Thoracic aorta (tissue), 2 donors: ENCODE measurements around the gene DMKN. TPM values are rescaled to one million over a fixed set of nuclear protein-coding genes. Genes with fewer than 3 reads are reported as not detected.

Source experiments
- ATAC-seq: fragments of 150-250 bp; one replicate; pipeline ENCODE4 v1.8.0; 2017; ENCODE audit warnings: low read depth; ENCODE audit not compliant: insufficient number of reproducible peaks, low FRiP score
- DNase-seq: peaks from one replicate; pipeline ENCODE4 v3.0.0-alpha.2; 2020; ENCODE audit warnings: low spot score
- H3K27ac ChIP-seq, 2 donors: fragments of 200-600 bp; sonication (generic); 1 replicate in 1 of 2; 2 replicates in 1 of 2; pipeline ENCODE4 v1.5.1; 2016; ENCODE audit warnings: mild to moderate bottlenecking in 2 of 2, moderate library complexity in 2 of 2
- H3K27me3 ChIP-seq: fragments of 200-600 bp; sonication (generic); replicated peaks from 2 replicates; pipeline ENCODE4 v1.6.0; 2016; ENCODE audit warnings: mild to moderate bottlenecking; ENCODE audit not compliant: insufficient read depth
- H3K36me3 ChIP-seq: fragments of 200-600 bp; sonication (generic); one replicate; pipeline ENCODE4 v1.5.1; 2016
- H3K4me1 ChIP-seq, 2 donors: fragments of 200-600 bp; sonication (generic); 1 replicate in 1 of 2; 2 replicates in 1 of 2; pipeline versions ENCODE4 v1.5.1 to v1.6.0; 2016; ENCODE audit warnings: low read depth in 2 of 2, mild to moderate bottlenecking in 1 of 2; ENCODE audit not compliant: control insufficient read depth in 1 of 2
- H3K4me3 ChIP-seq: fragments of 200-600 bp; sonication (generic); 2 replicates; pipeline ENCODE4 v1.5.1; 2016; ENCODE audit warnings: mild to moderate bottlenecking
- H3K9me3 ChIP-seq: fragments of 200-600 bp; sonication (generic); 2 replicates; pipeline ENCODE4 v1.5.1; 2016
- CTCF ChIP-seq: fragments of 200-600 bp; sonication (generic); IDR thresholded peaks from one replicate; pipeline ENCODE4 v1.5.1; 2019; ENCODE audit warnings: antibody characterized with exemption
- total RNA-seq, 2 donors: library from RNA; depleted of rRNA; stranded (reverse); fragments of >200 nt; gene quantifications; one replicate each; pipeline versions ENCODE4 v1.1.0 to v1.2.3, GENCODE V29; 2016

DMKN gene
- total RNA-seq, 2 donors from 2014 or later, result 26.1 to 53.7 TPM

DNA sequence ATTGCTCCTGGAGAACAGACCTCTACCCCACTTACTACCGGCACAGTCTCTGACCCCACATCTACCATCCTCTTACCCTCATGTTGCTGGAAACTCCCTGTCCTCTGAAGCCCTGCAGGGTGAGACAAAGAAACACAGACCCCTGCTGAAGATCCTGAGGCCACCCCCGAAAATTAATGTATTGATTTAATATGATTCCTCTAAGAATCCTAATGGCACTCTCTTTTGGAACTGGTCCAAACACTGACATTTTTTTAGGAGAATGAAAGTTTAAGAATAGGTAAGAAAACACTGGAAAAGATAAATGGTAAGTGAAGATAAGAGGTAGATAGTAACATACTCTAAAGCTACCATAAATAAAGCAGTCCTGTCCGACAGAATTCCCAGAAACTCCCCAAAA, 5.3 kb downstream of the DMKN start:
- Histone ChIP-seq H3K4me3 (no peak overlapping the region), H3K4me1 (peaks cover 6 to 9% of the 10 kb centered on the region in 2 donors), H3K9me3 (no peaks in the 10 kb centered on the region), H3K27me3 (no peaks in the 10 kb centered on the region), H3K27ac (no peak overlapping the region), H3K36me3 (no peaks in the 10 kb centered on the region)
- TF ChIP-seq CTCF, result no peak
- ATAC-seq (no peak), DNase-seq (no peak)

DNA sequence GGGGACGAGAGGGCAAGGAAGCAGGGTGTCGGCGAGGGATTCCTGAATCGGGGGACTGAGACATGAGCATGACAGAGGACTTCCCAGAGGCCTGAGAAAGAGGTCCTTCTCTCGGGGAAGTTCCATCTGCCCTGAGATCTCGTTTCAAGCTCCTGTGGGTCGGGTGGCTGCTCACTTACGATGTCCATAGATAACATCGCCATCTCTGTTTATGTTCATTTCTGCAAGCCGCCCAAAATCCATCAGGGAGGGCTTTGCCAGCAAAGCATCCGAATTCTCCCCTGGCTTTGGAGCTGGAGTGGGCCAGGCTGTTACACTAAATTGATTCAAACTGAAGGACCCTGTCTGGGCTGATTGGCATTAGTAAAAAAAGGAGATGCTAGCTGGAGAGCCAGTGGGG, 5.9 kb downstream of the DMKN start:
- H3K27me3 ChIP-seq, result no peaks in the 10 kb centered on the region
- ATAC-seq (no peak), DNase-seq (no peak)
- H3K27ac ChIP-seq, result no peak overlapping the region
- H3K4me3 ChIP-seq, result no peak overlapping the region
- H3K4me1 ChIP-seq, result peaks cover 6 to 9% of the 10 kb centered on the region in 2 donors
- no peak for TF ChIP-seq CTCF
- H3K36me3 ChIP-seq, result no peaks in the 10 kb centered on the region
- H3K9me3 ChIP-seq, result no peaks in the 10 kb centered on the region

DNA sequence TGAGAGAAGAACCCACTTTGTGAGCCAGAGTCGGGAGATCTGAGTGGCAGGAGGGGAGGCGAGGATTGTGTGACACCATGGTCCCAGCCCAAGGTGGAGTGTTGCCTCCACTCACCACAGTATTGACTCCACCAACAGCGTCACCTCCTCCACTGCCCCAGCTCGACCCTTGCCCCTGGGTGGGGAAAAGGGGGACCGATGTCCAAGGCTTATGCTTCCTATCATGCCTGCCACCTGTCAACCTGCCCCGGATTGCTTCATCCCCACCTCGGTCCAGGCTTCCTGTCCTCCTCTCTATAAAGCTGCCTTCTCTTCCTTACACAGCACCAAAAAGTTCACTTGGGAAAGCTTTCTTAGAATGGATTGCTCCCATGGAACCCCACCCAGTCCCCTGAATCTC, 7.4 kb downstream of the DMKN start:
- TF ChIP-seq CTCF, result no peak
- Histone ChIP-seq H3K27ac (no peak overlapping the region), H3K4me1 (peaks cover 6 to 9% of the 10 kb centered on the region in 2 donors), H3K4me3 (no peak overlapping the region), H3K27me3 (no peaks in the 10 kb centered on the region), H3K9me3 (no peaks in the 10 kb centered on the region), H3K36me3 (no peaks in the 10 kb centered on the region)
- ATAC-seq (no peak), DNase-seq (no peak)

DNA sequence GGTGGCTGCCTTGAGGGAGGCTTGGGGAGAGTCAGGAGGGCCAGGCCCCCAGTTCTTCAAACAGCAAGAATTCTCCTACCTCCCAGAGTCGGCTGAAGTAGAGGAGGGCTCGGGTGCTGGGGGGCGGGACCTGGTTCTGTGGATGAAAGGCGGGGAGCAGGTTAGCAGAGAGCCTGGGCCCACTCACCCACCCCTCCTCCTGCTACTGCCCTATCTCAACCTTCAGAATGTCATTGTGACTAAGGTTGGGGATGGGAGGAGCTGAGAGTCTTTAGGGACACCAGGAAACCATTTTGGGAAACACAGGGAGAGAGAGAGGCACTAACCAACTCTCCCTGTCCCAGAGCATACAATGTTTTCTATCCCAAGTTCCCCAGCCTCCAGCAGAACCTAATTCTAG, 10.7 kb downstream of the DMKN start:
- DNase-seq, result no peak
- H3K9me3 ChIP-seq, result no peaks in the 10 kb centered on the region
- H3K27ac ChIP-seq, result no peak overlapping the region
- no peaks in the 10 kb centered on the region for H3K27me3 ChIP-seq
- H3K4me1 ChIP-seq, result no peaks in the 10 kb centered on the region
- no peak overlapping the region for H3K4me3 ChIP-seq
- TF ChIP-seq CTCF, result no peak
- no peak for ATAC-seq
- peaks cover 6% of the 10 kb centered on the region for H3K36me3 ChIP-seq

GRCh38 chr19:35501684-35502083, 11.8 kb downstream of the DMKN start:
- Histone ChIP-seq H3K4me3 (no peak overlapping the region), H3K27ac (no peak overlapping the region), H3K27me3 (no peaks in the 10 kb centered on the region), H3K4me1 (no peaks in the 10 kb centered on the region), H3K9me3 (no peaks in the 10 kb centered on the region), H3K36me3 (peaks cover 6% of the 10 kb centered on the region)
- no peak for DNase-seq
- no peak for TF ChIP-seq CTCF
- no peak for ATAC-seq
